ENCODE results near the gene FUT2.

Gene FUT2

GRCh38 chr19:48751845-48752495 is 56.2 kb downstream of the FUT2 start:
- DNase-seq (ENCODE audit: low spot score), result no peak

- DNase-seq (ENCODE audit: low spot score), result no peak
These were observed 57.0 kb downstream of the FUT2 start, which contains the start of gene FUT1 for GRCh38 chr19:48752496-48753365. FUT1 (minus strand) TSS chr19:48752641; CDS start chr19:48751281, 1,360 bp downstream.

- DNase-seq (ENCODE audit: low spot score), result no peak
These were observed 59.4 kb downstream of the FUT2 start, which contains the start of gene FGF21 for GRCh38 chr19:48755084-48755641. FGF21 (plus strand) TSS chr19:48755524; CDS start chr19:48756237, 713 bp downstream.

Measured in Ammon's horn (tissue), 1 donor.